WTC11 (cell line): Measurements from ENCODE around the gene SAT1. TPM values are rescaled to one million over a fixed set of nuclear protein-coding genes. Genes with fewer than 3 reads are reported as not detected.

Experiments
- ATAC-seq: fragments of 200-7000 bp; cut with Tn5 transposase; 2 replicates; pipeline ENCODE4 v1.10.0; 2021; ENCODE audit warnings: mild to moderate bottlenecking, moderate library complexity
- CTCF ChIA-PET: fragments of 300-600 bp; sonication (Branson Sonifier 250); formaldehyde crosslinking; loops from one replicate; lab custom pipeline; 2021; ENCODE audit warnings: antibody characterized with exemption; lab: Charles Lee
- POLR2A ChIA-PET: fragments of 350-600 bp; sonication (Branson Sonifier 250); formaldehyde crosslinking; loops from one replicate; lab custom pipeline; 2021; ENCODE audit warnings: antibody characterized with exemption; lab: Charles Lee
- DNase-seq: peaks from one replicate; pipeline ENCODE4 v3.0.0; 2021; ENCODE audit warnings: low spot score
- H3K27ac Mint-ChIP-seq: 2 replicates; pipeline ENCODE4 v1.8.0; 2021; ENCODE audit warnings: mixed read lengths
- H3K27me3 Mint-ChIP-seq: 2 replicates; pipeline ENCODE4 v1.8.0; 2021; ENCODE audit warnings: low read depth, mild to moderate bottlenecking, moderate library complexity, mixed read lengths
- H3K36me3 Mint-ChIP-seq: 2 replicates; pipeline ENCODE4 v1.8.0; 2021; ENCODE audit warnings: mixed read lengths
- H3K4me1 Mint-ChIP-seq: 2 replicates; pipeline ENCODE4 v1.8.0; 2022; ENCODE audit warnings: mixed read lengths
- H3K4me3 Mint-ChIP-seq: 2 replicates; pipeline ENCODE4 v1.8.0; 2021; ENCODE audit warnings: mild to moderate bottlenecking, moderate library complexity, mixed read lengths
- H3K9me3 Mint-ChIP-seq: 2 replicates; pipeline ENCODE4 v1.8.0; 2021; ENCODE audit warnings: mixed read lengths
- ARID4B ChIP-seq: sonication (generic); formaldehyde crosslinking; IDR thresholded peaks from 2 replicates; pipeline ENCODE4 v1.8.0; 2023; ENCODE audit warnings: missing genetic modification reagents, mild to moderate bottlenecking, borderline replicate concordance
- ATF3 ChIP-seq: sonication (generic); formaldehyde crosslinking; conservative IDR thresholded peaks from 2 replicates; pipeline ENCODE4 v1.8.1; 2022; ENCODE audit warnings: mild to moderate bottlenecking, missing genetic modification reagents
- CREM ChIP-seq: sonication (generic); formaldehyde crosslinking; IDR thresholded peaks from 2 replicates; pipeline ENCODE4 v1.8.1; 2022; ENCODE audit warnings: mild to moderate bottlenecking, missing genetic modification reagents, moderate library complexity
- E2F4 ChIP-seq: sonication (generic); formaldehyde crosslinking; IDR thresholded peaks from 2 replicates; pipeline ENCODE4 v1.8.1; 2022; ENCODE audit warnings: low read depth, mild to moderate bottlenecking, moderate library complexity, missing genetic modification reagents, borderline replicate concordance
- E2F5 ChIP-seq: sonication (generic); formaldehyde crosslinking; IDR thresholded peaks from 2 replicates; pipeline ENCODE4 v1.8.1; 2022; ENCODE audit warnings: mild to moderate bottlenecking, moderate library complexity, missing genetic modification reagents
- EMX1 ChIP-seq: fragments of 250-450 bp; sonication (Bioruptor Pico); IDR thresholded peaks from 2 replicates; pipeline ENCODE4 v1.8.0; 2021; ENCODE audit warnings: mild to moderate bottlenecking
- ESRRA ChIP-seq: sonication (generic); formaldehyde crosslinking; IDR thresholded peaks from 2 replicates; pipeline ENCODE4 v1.8.1; 2022; ENCODE audit warnings: mild to moderate bottlenecking, missing genetic modification reagents, borderline replicate concordance
- ETV6 ChIP-seq: sonication (generic); formaldehyde crosslinking; IDR thresholded peaks from 2 replicates; pipeline ENCODE4 v1.8.1; 2022; ENCODE audit warnings: mild to moderate bottlenecking, missing genetic modification reagents
- FOXK1 ChIP-seq: sonication (generic); formaldehyde crosslinking; IDR thresholded peaks from 2 replicates; pipeline ENCODE4 v1.8.0; 2022; ENCODE audit warnings: mild to moderate bottlenecking, moderate library complexity, missing genetic modification reagents
- FOXP1 ChIP-seq: sonication (generic); formaldehyde crosslinking; IDR thresholded peaks from 2 replicates; pipeline ENCODE4 v1.8.0; 2022; ENCODE audit warnings: missing genetic modification reagents, mild to moderate bottlenecking, moderate library complexity, borderline replicate concordance
- GTF2I ChIP-seq: fragments of 250-450 bp; sonication (Bioruptor Pico); conservative IDR thresholded peaks from 2 replicates; pipeline ENCODE4 v1.4.0; 2021; ENCODE audit warnings: mild to moderate bottlenecking
- HMGA2 ChIP-seq: fragments of 250-450 bp; sonication (Bioruptor Pico); IDR thresholded peaks from 2 replicates; pipeline ENCODE4 v1.4.0; 2021; ENCODE audit warnings: mild to moderate bottlenecking, moderate library complexity
- HMGXB4 ChIP-seq: sonication (generic); formaldehyde crosslinking; IDR thresholded peaks from 2 replicates; pipeline ENCODE4 v1.8.1; 2023; ENCODE audit warnings: mild to moderate bottlenecking, moderate library complexity, missing genetic modification reagents
- IRF1 ChIP-seq: sonication (generic); formaldehyde crosslinking; IDR thresholded peaks from 2 replicates; pipeline ENCODE4 v1.8.0; 2023; ENCODE audit warnings: missing genetic modification reagents
- NFATC4 ChIP-seq: fragments of 250-450 bp; sonication (Bioruptor Pico); IDR thresholded peaks from 2 replicates; pipeline ENCODE4 v1.9.0; 2021; ENCODE audit warnings: mild to moderate bottlenecking
- NR3C1 ChIP-seq: sonication (generic); formaldehyde crosslinking; conservative IDR thresholded peaks from 2 replicates; pipeline ENCODE4 v1.8.1; 2023; ENCODE audit warnings: low read depth, mild to moderate bottlenecking, missing genetic modification reagents
- OVOL2 ChIP-seq: fragments of 250-450 bp; sonication (Bioruptor Pico); IDR thresholded peaks from 2 replicates; pipeline ENCODE4 v1.9.0; 2021; ENCODE audit warnings: mild to moderate bottlenecking, borderline replicate concordance
- USF2 ChIP-seq: sonication (generic); formaldehyde crosslinking; IDR thresholded peaks from 2 replicates; pipeline ENCODE4 v1.8.1; 2023; ENCODE audit warnings: mild to moderate bottlenecking, missing genetic modification reagents, moderate library complexity
- ZNF219 ChIP-seq: sonication (generic); formaldehyde crosslinking; IDR thresholded peaks from 2 replicates; pipeline ENCODE4 v1.8.0; 2023; ENCODE audit warnings: missing genetic modification reagents, mild to moderate bottlenecking, borderline replicate concordance
- ZNF263 ChIP-seq: sonication (generic); formaldehyde crosslinking; IDR thresholded peaks from 2 replicates; pipeline ENCODE4 v1.8.1; 2022; ENCODE audit warnings: low read depth, mild to moderate bottlenecking, moderate library complexity, missing genetic modification reagents
- ZNF317 ChIP-seq: sonication (generic); formaldehyde crosslinking; IDR thresholded peaks from 2 replicates; pipeline ENCODE4 v1.8.1; 2023; ENCODE audit warnings: low read depth, mild to moderate bottlenecking, moderate library complexity, missing genetic modification reagents, borderline replicate concordance
- ZNF396 ChIP-seq: fragments of 250-450 bp; sonication (Bioruptor Pico); IDR thresholded peaks from 2 replicates; pipeline ENCODE4 v1.8.0; 2021; ENCODE audit warnings: mild to moderate bottlenecking, moderate library complexity, borderline replicate concordance
- ZNF416 ChIP-seq: fragments of 250-450 bp; sonication (Bioruptor Pico); IDR thresholded peaks from 2 replicates; pipeline ENCODE4 v1.9.0; 2021; ENCODE audit warnings: mild to moderate bottlenecking, inconsistent platforms
- ZNF423 ChIP-seq: fragments of 250-450 bp; sonication (Bioruptor Pico); IDR thresholded peaks from 2 replicates; pipeline ENCODE4 v2.1.2; 2022; ENCODE audit warnings: mild to moderate bottlenecking, moderate library complexity
- total RNA-seq: library from RNA; stranded (reverse); gene quantifications from 3 replicates; pipeline ENCODE4 v1.2.3, GENCODE V29; 2021

The SAT1 gene
- total RNA-seq, 1 experiment from 2014 or later: 70.7 TPM

GRCh38 chrX:23745786-23746185 is 37.2 kb upstream of the SAT1 start:
- ATAC-seq (no peak), DNase-seq (no peak)
- Mint-ChIP-seq H3K27ac (no peak overlapping the region), H3K9me3 (no peaks in the 10 kb centered on the region), H3K27me3 (no peaks in the 10 kb centered on the region), H3K36me3 (no peaks in the 10 kb centered on the region), H3K4me1 (peaks cover 5% of the 10 kb centered on the region; the same call in 1 of the 2 replicates), H3K4me3 (no peak overlapping the region)
- TF ChIP-seq ZNF396 (no peak), FOXP1 (CRISPR knock-in tag) (no peak), ATF3 (CRISPR knock-in tag) (no peak), ETV6 (CRISPR knock-in tag) (no peak), GTF2I (CRISPR knock-in tag) (no peak), ZNF219 (CRISPR knock-in tag) (no peak), ZNF423 (CRISPR knock-in tag) (no peak), CREM (no peak), USF2 (CRISPR knock-in tag) (no peak), E2F4 (CRISPR knock-in tag) (no peak), HMGA2 (no peak), NFATC4 (CRISPR knock-in tag) (no peak), FOXK1 (CRISPR knock-in tag) (no peak)
- ChIA-PET CTCF (no interaction called here), POLR2A (no interaction called here)

- Mint-ChIP-seq H3K36me3 (no peaks in the 10 kb centered on the region), H3K27me3 (no peaks in the 10 kb centered on the region), H3K4me1 (no peaks in the 10 kb centered on the region), H3K4me3 (no peak overlapping the region), H3K27ac (peak overlapping the region; percentile 38; the same call in 1 of the 2 replicates), H3K9me3 (no peaks in the 10 kb centered on the region)
- ChIA-PET CTCF (interaction anchor here (1.4 kb wide), 1 partner anchor 153 kb away, joined by 3 read pairs; no protein-coding TSS in a partner anchor), POLR2A (no interaction called here)
- DNase-seq (no peak), ATAC-seq (no peak)
- TF ChIP-seq NR3C1 (CRISPR knock-in tag): no peak
- TF ChIP-seq GTF2I (CRISPR knock-in tag): no peak
- TF ChIP-seq NFATC4 (CRISPR knock-in tag): no peak
- no peak for TF ChIP-seq ZNF263 (CRISPR knock-in tag)
- TF ChIP-seq EMX1 (CRISPR knock-in tag): no peak
- TF ChIP-seq OVOL2: no peak
- no peak for TF ChIP-seq ZNF416 (CRISPR knock-in tag)
- TF ChIP-seq ARID4B (CRISPR knock-in tag): no peak
- TF ChIP-seq IRF1 (CRISPR knock-in tag): no peak
- TF ChIP-seq E2F4 (CRISPR knock-in tag): no peak
- TF ChIP-seq ZNF317 (CRISPR knock-in tag): no peak
- no peak for TF ChIP-seq HMGXB4
- no peak for TF ChIP-seq E2F5 (CRISPR knock-in tag)
- no peak for TF ChIP-seq ESRRA
- no peak for TF ChIP-seq CREM
Measured at GRCh38 chrX:23749129-23749528, 33.8 kb upstream of the SAT1 start.
